GM12875 (cell line): Measurements from ENCODE around the gene IPPK.

Experiments used
- H3K4me3 ChIP-seq: one replicate; pipeline ENCODE4 v1.5.1; 2011; ENCODE audit warnings: low read depth, low read length, control low read depth
- TF ChIP-seq, protein P1 (sequence below): IDR thresholded peaks from 2 replicates; pipeline ENCODE4 v1.5.1; 2011; ENCODE audit warnings: low read depth, mild to moderate bottlenecking, control low read depth, inconsistent platforms, low read length, moderate library complexity, borderline replicate concordance; ENCODE audit not compliant: insufficient read depth

IPPK gene

DNA sequence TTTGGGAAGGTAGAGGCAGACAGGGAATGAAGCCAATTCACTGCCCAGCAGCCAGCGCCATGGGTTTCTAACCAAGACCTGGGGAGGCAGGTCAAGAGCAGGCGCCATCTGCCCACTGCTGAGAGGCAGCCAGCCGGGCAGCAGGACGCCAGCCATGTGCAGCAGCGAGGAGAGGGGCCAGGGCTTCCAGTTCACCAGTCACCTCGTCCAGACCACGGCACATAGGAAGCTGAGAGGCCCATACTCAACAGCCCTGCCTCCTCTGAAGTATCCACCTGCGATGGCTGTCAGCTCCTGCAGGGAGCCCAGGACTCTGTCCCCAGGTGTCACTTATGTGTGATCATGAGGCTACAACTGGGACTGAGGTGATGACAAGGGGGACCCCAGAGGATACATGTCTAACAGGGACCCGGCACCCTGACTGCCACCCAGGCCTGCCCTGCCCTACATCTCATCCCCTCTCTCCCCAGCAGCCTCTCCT lies 30.1 kb downstream of the IPPK start:
- H3K4me3 ChIP-seq = no peak overlapping the region
- TF ChIP-seq, protein P1, sequence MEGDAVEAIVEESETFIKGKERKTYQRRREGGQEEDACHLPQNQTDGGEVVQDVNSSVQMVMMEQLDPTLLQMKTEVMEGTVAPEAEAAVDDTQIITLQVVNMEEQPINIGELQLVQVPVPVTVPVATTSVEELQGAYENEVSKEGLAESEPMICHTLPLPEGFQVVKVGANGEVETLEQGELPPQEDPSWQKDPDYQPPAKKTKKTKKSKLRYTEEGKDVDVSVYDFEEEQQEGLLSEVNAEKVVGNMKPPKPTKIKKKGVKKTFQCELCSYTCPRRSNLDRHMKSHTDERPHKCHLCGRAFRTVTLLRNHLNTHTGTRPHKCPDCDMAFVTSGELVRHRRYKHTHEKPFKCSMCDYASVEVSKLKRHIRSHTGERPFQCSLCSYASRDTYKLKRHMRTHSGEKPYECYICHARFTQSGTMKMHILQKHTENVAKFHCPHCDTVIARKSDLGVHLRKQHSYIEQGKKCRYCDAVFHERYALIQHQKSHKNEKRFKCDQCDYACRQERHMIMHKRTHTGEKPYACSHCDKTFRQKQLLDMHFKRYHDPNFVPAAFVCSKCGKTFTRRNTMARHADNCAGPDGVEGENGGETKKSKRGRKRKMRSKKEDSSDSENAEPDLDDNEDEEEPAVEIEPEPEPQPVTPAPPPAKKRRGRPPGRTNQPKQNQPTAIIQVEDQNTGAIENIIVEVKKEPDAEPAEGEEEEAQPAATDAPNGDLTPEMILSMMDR = no peak

DNA sequence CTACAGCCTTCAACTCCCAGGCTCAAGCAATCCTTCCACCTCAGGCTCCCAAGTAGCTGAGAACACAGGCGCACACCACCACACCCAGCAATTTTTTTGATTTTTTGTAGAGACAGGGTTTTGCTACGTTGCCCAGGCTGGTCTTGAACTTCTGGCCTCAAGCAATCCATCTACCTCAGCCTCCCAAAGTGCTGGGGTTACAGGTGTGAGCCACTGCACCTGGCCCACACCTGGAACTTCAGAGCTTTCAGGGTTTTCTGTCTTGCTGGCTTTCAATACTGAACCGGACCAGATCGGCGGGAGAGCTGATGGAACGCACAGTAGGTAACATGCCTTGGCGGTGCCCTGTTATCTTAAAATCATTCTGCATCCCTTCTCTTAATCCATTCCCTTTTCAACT lies 30.8 kb downstream of the IPPK start:
- TF ChIP-seq, protein P1 = no peak

DNA sequence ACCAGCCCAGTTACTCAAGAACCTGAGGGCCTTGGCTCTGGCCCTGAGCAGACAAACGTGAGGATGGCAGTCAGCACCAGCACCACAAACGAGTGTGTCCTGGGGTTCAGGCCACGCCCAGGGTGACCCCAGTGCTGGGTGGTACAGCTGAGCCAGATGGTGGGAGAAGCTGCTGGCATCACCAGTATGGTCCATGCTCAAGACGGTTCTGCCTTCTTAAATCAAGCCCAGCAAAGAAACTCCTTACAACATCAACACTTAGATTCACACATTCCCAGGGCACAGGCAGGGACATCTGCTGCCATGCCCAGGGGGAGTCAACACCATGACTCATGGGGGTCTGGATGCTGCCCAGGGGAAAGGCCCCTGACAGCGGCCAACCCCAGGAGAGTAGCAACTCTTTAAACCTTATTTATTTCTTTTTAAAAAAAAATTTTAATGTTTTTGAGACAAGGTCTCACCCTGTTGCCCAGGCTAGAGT lies 31.3 kb downstream of the IPPK start:
- TF ChIP-seq, protein P1 = no peak
- no peak overlapping the region for H3K4me3 ChIP-seq

More for the DNA sequence above, 30.8 kb downstream of the IPPK start:
- H3K4me3 ChIP-seq = no peak overlapping the region

DNA sequence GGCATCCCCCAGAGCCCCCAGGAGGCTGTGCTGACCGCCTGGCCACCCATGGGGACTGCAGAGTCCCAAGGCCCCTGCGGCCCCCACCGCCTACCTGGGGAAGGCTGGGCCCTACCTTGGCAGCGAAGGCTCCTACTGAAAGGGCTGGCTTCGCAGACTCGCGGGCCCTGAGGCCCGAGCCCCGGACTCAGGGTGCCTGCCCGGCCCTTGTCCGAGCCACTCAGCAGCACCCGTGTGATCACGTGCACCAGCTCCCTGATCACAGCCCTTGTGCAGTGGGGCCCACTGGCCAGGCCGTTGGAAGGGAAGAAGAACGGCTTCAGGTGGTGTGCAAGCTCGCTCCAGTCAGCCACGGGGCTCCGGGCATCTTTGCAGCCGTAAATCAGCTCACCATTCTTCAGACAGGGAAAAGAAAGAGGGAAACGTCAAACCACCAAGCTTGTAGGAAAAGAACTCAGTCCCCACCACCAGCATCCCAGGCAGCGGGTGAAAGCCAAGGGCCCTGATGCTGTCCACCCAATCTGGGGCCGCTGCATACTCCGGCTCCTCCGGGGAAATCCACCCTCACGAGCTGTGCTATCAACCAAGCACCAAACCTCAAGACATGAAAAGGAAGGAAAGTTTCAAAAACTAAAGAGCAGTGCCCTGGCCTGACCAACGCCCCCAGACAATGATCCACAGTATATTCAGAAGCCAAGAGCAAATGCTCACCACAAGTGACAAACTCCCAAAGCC lies 31.9 kb downstream of the IPPK start:
- TF ChIP-seq, protein P1 = no peak
- H3K4me3 ChIP-seq = no peak overlapping the region

DNA sequence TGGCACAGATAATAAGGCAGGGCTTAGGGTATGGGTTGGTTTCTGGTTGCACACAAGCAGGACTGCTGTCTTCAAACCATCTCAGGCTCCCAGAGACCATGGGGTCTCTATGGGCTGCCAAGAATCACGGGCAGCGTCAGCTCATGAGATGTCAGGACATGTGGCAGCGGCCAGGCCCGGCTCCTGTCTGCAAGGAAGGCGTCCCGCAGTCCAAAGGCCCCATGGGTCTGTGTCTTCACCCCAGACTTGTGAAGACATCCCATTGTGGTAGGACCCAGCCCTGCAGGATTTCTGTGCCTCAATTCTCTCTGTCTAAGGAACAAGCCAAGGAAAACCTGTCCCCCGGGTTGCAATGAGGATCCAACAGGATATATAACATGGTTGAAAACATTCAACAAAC lies 32.6 kb downstream of the IPPK start:
- TF ChIP-seq, protein P1 = no peak
- no peak overlapping the region for H3K4me3 ChIP-seq

DNA sequence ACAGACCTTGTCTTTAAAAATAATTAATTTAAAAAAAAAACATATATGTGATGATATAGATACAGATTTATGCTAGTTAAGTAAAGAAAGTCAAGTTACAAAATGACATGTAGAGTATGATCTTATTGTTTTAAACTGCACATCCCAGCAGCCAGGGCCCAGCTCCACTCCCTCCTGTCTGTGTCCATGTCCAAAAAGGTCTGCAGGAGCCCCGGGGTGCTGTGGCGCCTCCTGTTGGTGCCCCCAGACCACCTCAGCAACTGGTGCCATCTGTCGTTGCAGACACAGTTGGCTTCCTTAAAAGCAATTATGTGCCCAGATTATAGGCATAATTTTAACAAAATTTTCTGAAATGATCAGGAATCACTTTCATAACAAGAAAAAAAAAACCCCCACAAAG lies 33.3 kb downstream of the IPPK start:
- H3K4me3 ChIP-seq = no peak overlapping the region
- TF ChIP-seq, protein P1 = no peak

DNA sequence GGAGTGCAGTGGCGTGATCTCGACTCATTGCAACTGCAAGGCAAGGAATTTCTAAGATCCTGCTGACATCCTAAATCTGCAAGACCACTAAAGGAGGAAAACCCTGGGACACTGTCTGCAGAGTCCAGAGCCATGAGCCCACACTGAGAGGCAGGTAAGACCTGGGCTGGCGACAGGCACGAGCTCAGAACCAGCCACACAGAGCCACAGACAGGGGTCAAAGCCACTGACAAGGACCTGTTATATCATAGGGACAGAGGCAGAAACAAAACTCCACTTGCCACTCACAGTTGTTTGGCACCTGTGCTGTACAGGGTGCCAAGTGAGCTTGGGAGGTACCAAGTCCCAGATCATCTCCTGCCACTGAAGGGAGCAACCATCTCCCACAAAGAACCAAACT lies 34.2 kb downstream of the IPPK start:
- H3K4me3 ChIP-seq = no peak overlapping the region
- TF ChIP-seq, protein P1 = no peak
